Stimulated activated CD4-positive, alpha-beta T cell treated with anti-CD3 and anti-CD28 coated beads, TNF-alpha, amount 100 ng/mL, for 4 hours (primary cell): ENCODE measurements around the gene C13orf42.

Experiments used
- DNase-seq, 3 experiments: peaks; one replicate each; pipeline ENCODE4 v3.0.0-alpha.2; 2020; ENCODE audit warnings: low read depth in 3 of 3

The C13orf42 gene

GRCh38 chr13:51033421-51034185 lies 77.5 kb downstream of the C13orf42 start:
- DNase-seq = no peak

- no peak for DNase-seq
These were observed 78.2 kb downstream of the C13orf42 start for GRCh38 chr13:51032831-51033230.
